Fibroblast of lung (primary cell): ENCODE measurements around the gene RNF113A. TPM values are rescaled to one million over a fixed set of nuclear protein-coding genes. Genes with fewer than 3 reads are reported as not detected.

Source experiments
- DNase-seq, 2 donors: peaks; one replicate each; pipeline versions ENCODE4 v3.0.0 to v3.0.0-alpha.2; 2010; ENCODE audit warnings: low read depth in 2 of 2
- H2AFZ ChIP-seq: 2 replicates; pipeline ENCODE4 v1.5.1; 2012; ENCODE audit warnings: low read length, control low read depth, inconsistent platforms
- H3K27ac ChIP-seq: 2 replicates; pipeline ENCODE4 v1.5.1; 2011; ENCODE audit warnings: low read length, control low read depth; ENCODE audit not compliant: insufficient read depth
- H3K27me3 ChIP-seq: 2 replicates; pipeline ENCODE4 v1.5.1; 2011; ENCODE audit warnings: mild to moderate bottlenecking, low read length; ENCODE audit not compliant: control insufficient read depth, insufficient read depth
- H3K36me3 ChIP-seq: 2 replicates; pipeline ENCODE4 v1.5.1; 2011; ENCODE audit warnings: low read length; ENCODE audit not compliant: control insufficient read depth, insufficient read depth
- H3K4me1 ChIP-seq: 2 replicates; pipeline ENCODE4 v1.5.1; 2011; ENCODE audit warnings: low read length; ENCODE audit not compliant: control insufficient read depth, insufficient read depth; ENCODE audit errors: extremely low read depth
- H3K4me2 ChIP-seq: 2 replicates; pipeline ENCODE4 v1.5.1; 2011; ENCODE audit warnings: low read length, control low read depth; ENCODE audit not compliant: insufficient read depth; ENCODE audit errors: extremely low read depth
- H3K4me3 ChIP-seq, 4 experiments: fragments of 200-600 bp in 1 of 4; sonication (generic) in 1 of 4; replicated peaks in 1 of 4; 2 replicates each; pipeline ENCODE4 v1.5.1; 2011 to 2016; ENCODE audit warnings: low read length in 4 of 4, low read depth in 3 of 4, mild to moderate bottlenecking in 3 of 4, control low read depth in 2 of 4, inconsistent platforms in 1 of 4, mixed read lengths in 1 of 4; ENCODE audit not compliant: insufficient read depth in 1 of 4; ENCODE audit errors: control extremely low read depth in 1 of 4
- H3K79me2 ChIP-seq: 2 replicates; pipeline ENCODE4 v1.5.1; 2012; ENCODE audit warnings: mild to moderate bottlenecking, low read length, inconsistent platforms; ENCODE audit not compliant: control insufficient read depth, insufficient read depth
- H3K9ac ChIP-seq: 2 replicates; pipeline ENCODE4 v1.5.1; 2011; ENCODE audit warnings: mild to moderate bottlenecking, low read length, control low read depth; ENCODE audit not compliant: insufficient read depth
- H3K9me3 ChIP-seq: 2 replicates; pipeline ENCODE4 v1.5.1; 2012; ENCODE audit warnings: low read depth, low read length; ENCODE audit not compliant: control insufficient read depth, insufficient read depth
- H4K20me1 ChIP-seq: 2 replicates; pipeline ENCODE4 v1.5.1; 2011; ENCODE audit warnings: low read length; ENCODE audit not compliant: control insufficient read depth, insufficient read depth; ENCODE audit errors: extremely low read depth
- EZH2 ChIP-seq: IDR thresholded peaks from 2 replicates; pipeline ENCODE4 v1.5.1; 2012; ENCODE audit warnings: low read length, control low read depth, mild to moderate bottlenecking; ENCODE audit errors: missing control alignments
- polyA plus RNA-seq, 2 donors: library from polyadenylated mRNA; depleted of rRNA in 1 of 2; stranded (reverse) in 1 of 2; unstranded in 1 of 2; fragments of >200 nt; gene quantifications; 2 replicates each; pipeline ENCODE4 v1.2.1, GENCODE V29; 2011 to 2012; ENCODE audit warnings: missing spikeins in 1 of 2
- total RNA-seq: library from RNA; depleted of rRNA; stranded (reverse); fragments of >200 nt; gene quantifications from 2 replicates; pipeline ENCODE4 v1.2.1, GENCODE V29; 2014
- TF ChIP-seq, protein P1 (sequence below), 2 donors: IDR thresholded peaks in 1 of 2; conservative IDR thresholded peaks in 1 of 2; 1 replicate in 1 of 2; 2 replicates in 1 of 2; pipeline ENCODE4 v1.5.1; 2011 to 2012; ENCODE audit warnings: low read length in 2 of 2, control low read depth in 1 of 2, inconsistent platforms in 1 of 2, low read depth in 1 of 2, mild to moderate bottlenecking in 1 of 2

RNF113A gene
- total and polyA plus RNA-seq, 2 donors (not counting 1 experiment from before 2014, with no cell fraction given): 12.4 to 18.8 TPM

DNA sequence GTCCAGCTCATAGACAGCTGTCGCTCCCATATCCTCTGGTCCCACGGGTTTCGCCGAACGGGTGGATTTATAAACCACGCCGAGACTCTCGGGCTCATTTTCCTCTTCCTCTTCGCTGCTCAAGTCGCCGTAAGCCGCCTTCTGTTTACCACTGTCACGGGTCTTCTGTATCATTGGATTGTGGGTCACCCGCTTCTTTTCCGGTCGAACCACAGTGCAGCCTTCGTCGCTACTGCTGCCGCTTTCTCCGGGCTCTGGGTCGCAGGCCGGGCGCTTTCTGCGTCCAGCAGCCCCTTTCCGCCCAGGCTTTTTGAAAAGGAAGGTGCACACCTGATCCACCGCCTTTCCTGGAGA, 311 bp downstream of the RNF113A start:
- H3K79me2 ChIP-seq: peaks cover 31% of the 10 kb centered on the region
- H3K27ac ChIP-seq: peak overlapping the region; percentile 89
- H3K36me3 ChIP-seq: no peaks in the 10 kb centered on the region
- H3K4me3 ChIP-seq: peak overlapping the region; percentile 70 to 89 (median 78)
- H3K9ac ChIP-seq: peak overlapping the region; percentile 93
- H3K27me3 ChIP-seq: no peaks in the 10 kb centered on the region
- peak overlapping the region; percentile 62 for H3K4me2 ChIP-seq
- H3K4me1 ChIP-seq: no peaks in the 10 kb centered on the region
- H4K20me1 ChIP-seq: no peaks in the 10 kb centered on the region
- no peaks in the 10 kb centered on the region for H3K9me3 ChIP-seq
- peak; percentile 9 to 15 for DNase-seq
- TF ChIP-seq, protein P1, sequence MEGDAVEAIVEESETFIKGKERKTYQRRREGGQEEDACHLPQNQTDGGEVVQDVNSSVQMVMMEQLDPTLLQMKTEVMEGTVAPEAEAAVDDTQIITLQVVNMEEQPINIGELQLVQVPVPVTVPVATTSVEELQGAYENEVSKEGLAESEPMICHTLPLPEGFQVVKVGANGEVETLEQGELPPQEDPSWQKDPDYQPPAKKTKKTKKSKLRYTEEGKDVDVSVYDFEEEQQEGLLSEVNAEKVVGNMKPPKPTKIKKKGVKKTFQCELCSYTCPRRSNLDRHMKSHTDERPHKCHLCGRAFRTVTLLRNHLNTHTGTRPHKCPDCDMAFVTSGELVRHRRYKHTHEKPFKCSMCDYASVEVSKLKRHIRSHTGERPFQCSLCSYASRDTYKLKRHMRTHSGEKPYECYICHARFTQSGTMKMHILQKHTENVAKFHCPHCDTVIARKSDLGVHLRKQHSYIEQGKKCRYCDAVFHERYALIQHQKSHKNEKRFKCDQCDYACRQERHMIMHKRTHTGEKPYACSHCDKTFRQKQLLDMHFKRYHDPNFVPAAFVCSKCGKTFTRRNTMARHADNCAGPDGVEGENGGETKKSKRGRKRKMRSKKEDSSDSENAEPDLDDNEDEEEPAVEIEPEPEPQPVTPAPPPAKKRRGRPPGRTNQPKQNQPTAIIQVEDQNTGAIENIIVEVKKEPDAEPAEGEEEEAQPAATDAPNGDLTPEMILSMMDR (conservative IDR thresholded peaks at IDR 0.05 in 1 of 2, IDR thresholded peaks at IDR 0.05 in 1 of 2; ENCODE audit: low read depth in 1 of 2, low read length in 2 of 2): no peak
- TF ChIP-seq EZH2: no peak
- peak overlapping the region; percentile 50 for H2AFZ ChIP-seq

DNA sequence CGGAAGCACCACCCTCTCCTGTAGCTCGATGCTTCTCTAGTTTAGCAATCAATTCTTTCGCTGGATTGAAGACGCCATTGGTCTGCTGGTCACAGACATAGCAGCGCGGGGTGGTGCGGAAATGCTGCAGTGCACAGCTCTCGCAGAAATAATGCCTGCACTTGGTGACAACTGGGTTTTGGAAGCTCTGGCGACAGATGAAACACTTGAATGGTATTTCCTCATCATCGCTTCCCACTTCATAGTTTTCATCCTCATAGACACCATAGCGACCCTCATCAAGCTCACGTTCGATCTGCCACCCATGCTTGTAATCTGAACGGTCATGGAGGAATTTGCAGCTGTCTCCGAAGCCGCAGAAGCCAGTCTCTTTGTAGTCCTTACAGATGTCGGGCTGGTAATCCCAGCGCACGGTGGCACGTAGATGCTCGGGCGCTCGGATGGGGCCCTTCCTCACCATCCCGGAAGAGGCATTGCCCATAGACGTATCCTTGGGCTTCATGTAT, 854 bp downstream of the RNF113A start:
- peak overlapping the region; percentile 50 for H2AFZ ChIP-seq
- H3K9me3 ChIP-seq: no peaks in the 10 kb centered on the region
- peak; percentile 14 to 19 for DNase-seq

GRCh38 chrX:119853444-119853843, 18.1 kb downstream of the RNF113A start:
- Histone ChIP-seq H3K36me3 (no peaks in the 10 kb centered on the region), H3K4me3 (peak overlapping the region; percentile 32 to 77 (median 62)), H3K27ac (peak overlapping the region; percentile 32), H3K9ac (no peak overlapping the region), H3K4me2 (peak overlapping the region; percentile 75), H3K4me1 (no peaks in the 10 kb centered on the region), H3K27me3 (no peaks in the 10 kb centered on the region), H3K9me3 (no peaks in the 10 kb centered on the region), H4K20me1 (no peaks in the 10 kb centered on the region), H3K79me2 (peaks cover 10% of the 10 kb centered on the region), H2AFZ (peak overlapping the region; percentile 38)
- TF ChIP-seq, protein P1 (conservative IDR thresholded peaks at IDR 0.05 in 1 of 2, IDR thresholded peaks at IDR 0.05 in 1 of 2; ENCODE audit: low read depth in 1 of 2, low read length in 2 of 2): no peak
- TF ChIP-seq EZH2: no peak
- DNase-seq: no peak

More for the DNA sequence above, 854 bp downstream of the RNF113A start:
- H3K4me2 ChIP-seq: peak overlapping the region; percentile 62
- H4K20me1 ChIP-seq: no peaks in the 10 kb centered on the region
- H3K36me3 ChIP-seq: no peaks in the 10 kb centered on the region
- H3K27me3 ChIP-seq: no peaks in the 10 kb centered on the region
- H3K79me2 ChIP-seq: peaks cover 31% of the 10 kb centered on the region
- peak overlapping the region; percentile 93 for H3K9ac ChIP-seq
- no peaks in the 10 kb centered on the region for H3K4me1 ChIP-seq
- peak overlapping the region; percentile 70 to 89 (median 78) for H3K4me3 ChIP-seq
- H3K27ac ChIP-seq: peak overlapping the region; percentile 89
- TF ChIP-seq, protein P1 (conservative IDR thresholded peaks at IDR 0.05 in 1 of 2, IDR thresholded peaks at IDR 0.05 in 1 of 2; ENCODE audit: low read depth in 1 of 2, low read length in 2 of 2): no peak
- no peak for TF ChIP-seq EZH2
